ENCODE results near the gene IRGQ. TPM values are rescaled to one million over a fixed set of nuclear protein-coding genes. Genes with fewer than 3 reads are reported as not detected.

IRGQ gene, protein sequence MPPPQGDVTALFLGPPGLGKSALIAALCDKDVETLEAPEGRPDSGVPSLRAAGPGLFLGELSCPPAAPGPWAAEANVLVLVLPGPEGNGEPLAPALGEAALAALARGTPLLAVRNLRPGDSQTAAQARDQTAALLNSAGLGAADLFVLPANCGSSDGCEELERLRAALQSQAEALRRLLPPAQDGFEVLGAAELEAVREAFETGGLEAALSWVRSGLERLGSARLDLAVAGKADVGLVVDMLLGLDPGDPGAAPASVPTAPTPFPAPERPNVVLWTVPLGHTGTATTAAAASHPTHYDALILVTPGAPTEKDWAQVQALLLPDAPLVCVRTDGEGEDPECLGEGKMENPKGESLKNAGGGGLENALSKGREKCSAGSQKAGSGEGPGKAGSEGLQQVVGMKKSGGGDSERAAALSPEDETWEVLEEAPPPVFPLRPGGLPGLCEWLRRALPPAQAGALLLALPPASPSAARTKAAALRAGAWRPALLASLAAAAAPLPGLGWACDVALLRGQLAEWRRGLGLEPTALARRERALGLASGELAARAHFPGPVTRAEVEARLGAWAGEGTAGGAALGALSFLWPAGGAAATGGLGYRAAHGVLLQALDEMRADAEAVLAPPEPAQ
- 11.0 and 21.0 TPM in 2 replicates for polyA plus RNA-seq

DNA sequence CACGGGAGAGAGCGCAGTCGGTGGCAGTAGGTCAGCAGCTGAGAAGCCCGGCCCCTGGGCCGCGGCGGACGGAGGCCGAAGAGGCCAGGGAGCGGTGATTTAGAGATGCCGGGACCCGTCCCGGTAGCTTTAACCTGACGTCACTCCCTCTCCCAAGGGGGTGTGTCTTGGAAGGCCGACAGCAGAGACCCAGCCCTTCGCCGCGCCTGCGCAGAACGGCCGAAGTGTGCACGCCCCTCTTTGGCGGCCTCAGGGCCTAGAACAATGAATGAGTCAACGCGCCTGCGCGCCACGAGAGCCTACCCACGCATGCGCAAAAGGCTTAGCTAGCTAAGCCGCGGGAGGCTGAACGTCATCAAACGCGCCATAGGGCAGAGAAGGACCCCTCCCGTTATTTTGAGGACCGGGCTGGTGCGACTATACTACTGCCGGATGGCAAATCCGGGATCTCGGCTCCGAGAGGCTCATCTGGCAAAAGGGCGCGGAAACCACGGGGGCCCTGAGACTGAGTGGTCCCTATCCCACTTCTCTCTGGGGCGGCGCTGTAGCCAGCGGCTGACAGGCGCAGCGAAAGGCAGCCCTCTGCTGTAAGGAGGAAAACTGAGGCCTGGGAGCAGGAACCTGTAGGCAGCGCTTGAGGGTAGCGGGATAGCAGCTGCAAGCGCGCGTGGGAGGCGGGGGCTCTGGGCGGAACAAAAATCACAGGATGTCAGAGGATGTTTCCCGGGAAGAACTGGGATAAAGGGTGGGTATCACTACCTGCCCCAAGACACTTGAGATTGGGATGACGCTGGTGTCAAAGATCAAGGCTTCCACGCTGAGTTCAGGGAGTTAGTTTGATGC, at the start of gene IRGQ, which contains the start of gene ZNF576:
TSS of gene IRGQ (minus strand) at position 136 of the 843 bp plus-strand sequence. CDS start 796 bp downstream, outside the sequence.
TSS of gene ZNF576 (plus strand) at position 597 of the 843 bp plus-strand sequence. CDS start 514 bp downstream, outside the sequence.

DNA sequence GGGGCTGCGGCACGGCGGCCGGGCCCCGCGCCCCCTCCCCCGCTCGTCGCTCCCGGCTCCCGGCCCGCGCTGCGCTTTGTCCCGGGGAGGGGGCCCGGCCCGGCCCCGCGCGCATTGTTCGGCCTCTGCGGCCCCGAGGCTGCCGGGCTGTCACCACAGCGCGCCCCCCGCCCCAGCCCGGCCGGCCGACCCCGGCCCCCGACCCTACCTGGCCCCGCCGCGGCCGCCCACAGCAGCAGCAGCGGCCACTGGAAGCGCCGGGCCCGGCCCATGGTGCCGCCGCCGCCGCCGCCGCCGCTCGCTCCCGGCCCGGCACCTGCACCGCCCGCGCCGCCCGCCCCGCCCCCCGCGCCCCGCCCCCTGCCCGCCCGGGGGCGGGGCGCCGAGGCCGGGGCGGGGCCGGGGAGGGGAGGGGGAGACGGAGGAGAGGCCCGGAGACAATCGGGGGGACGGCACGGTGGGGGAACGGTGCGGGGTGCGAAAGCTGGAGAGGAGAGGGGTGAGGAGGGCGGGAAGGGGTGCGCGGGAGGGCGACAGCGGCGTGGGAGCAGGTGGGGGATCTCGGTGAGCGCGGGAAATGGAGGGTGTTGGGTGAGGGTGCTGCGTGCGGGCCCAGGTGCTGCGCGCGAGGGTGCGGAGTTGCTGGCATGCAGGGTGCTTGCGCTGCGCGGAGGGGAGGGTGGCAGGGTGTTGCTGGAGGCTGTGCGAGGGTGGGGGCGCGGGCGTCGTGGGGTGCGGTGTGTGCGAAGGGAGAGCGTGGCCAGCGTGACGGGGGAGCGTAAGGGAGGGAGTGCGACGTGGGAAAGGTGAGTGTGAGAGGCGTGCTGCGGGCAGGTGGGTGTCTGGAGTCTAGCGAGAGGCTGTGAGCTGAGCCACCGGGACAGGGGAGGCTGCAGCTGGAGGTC, 43.8 kb upstream of the IRGQ start, which contains the start of gene CADM4:
TSS of gene CADM4 (minus strand) at position 332 of the 905 bp plus-strand sequence. CDS start at position 272, 60 bp downstream.

DNA sequence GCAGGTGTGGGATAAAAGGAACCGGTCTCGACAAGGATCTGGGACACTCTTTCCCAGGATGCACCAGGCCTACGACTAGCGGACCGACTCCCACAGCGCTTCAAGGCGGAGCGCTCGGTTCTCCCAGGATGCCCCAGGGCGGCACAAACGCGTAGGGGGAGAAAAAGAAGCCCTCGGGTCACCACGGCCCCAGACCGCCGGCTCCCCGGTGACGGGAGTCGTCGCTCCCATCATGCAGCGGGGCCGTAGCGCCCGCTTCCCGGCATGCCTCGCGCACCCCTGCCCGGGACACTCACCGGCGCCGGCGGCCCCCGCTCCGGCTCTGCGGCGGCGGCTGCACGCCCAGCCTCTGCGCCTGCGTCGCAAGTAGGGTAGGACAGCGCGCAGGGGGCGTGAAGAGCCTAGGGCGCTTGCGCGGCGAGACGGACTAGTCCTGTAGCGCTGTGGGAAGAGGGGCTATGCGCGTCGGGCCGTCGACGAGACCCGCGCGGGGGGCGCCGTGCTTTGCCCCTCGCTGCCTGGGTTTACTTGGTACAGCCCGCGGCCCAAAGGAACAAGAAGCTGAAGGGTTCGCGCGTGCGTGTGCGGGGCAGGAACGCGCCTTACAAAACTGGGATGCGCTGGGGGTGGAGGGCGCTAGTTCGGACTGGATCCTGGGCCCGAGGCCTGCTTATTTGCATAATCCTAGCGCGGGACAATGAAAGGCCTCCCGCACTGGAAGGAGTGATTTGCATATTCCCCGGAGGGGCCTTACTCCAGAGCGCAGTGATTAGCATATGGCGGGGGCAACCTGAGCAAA, 23.5 kb upstream of the IRGQ start, which contains the start of gene ZNF428:
TSS of gene ZNF428 (minus strand) at position 368 of the 799 bp plus-strand sequence. CDS start 5,325 bp downstream, outside the sequence.

DNA sequence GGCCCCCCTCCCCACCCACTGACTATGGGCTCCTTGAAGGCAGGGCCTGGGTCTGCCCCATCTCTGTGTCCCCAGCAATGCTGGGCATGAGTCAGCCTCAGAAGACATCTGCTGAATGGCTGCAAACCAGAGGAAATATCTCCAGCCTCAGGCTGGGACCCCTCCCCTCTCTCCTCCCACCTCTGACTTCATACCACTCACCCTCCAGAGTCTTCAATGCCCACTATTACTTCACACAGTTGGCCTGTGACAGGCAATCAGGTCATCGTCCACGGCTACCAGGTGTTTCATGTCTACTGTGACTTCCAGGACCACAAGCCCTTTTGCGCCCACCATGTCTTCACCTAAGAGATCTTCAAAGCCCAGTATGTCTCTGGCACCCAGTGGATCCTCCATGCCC, 15.9 kb upstream of the IRGQ start, which contains the start of gene SRRM5:
TSS of gene SRRM5 (plus strand) at position 301 of the 400 bp plus-strand sequence. CDS start at position 335, 34 bp downstream.

DNA sequence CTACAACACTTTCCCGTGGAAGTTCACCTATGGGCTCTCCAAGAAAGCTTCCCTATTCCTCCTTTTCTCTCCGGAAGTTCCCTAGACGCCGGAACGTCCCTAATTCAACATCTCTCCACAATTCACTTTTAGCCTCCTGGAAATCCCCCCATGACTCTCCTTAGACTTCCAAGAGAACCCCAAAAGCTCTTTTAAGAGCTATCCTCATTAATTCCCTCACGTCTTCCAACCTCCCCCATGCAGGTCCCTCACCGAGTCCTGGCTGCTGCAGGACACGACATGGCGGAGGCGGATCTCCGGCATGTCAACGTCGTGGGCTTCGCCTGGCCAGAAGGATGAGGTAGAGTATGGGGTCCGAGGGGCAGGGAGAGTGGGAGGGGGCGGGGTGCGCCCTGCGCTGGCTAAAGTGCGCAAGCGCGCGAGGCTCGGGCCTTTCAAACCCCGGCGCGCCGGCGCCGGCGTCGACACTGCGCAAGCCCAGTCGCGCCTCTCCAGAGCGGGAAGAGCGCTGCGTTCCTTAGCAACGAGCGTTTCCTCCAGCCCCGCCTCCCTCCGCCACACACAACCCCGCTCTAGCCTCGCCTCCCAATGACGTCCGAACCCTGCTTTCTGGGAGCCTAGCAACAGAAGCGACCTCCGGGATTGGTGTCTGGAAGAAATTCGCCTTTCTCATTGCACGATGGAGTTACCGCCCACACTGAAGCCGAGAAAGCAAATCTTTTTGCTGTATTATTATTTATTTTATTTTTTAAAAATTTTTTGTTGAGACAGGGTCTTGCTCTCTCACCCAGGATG, 20.6 kb downstream of the IRGQ start, which contains the start of the genes PINLYP and XRCC1:
TSS of gene PINLYP (plus strand) at position 646 of the 795 bp plus-strand sequence. CDS start 1,391 bp downstream, outside the sequence.
TSS of gene XRCC1 (minus strand) at position 372 of the 795 bp plus-strand sequence. CDS start at position 303, 69 bp downstream.

Other genes with a start within 250 kb of the IRGQ start
- gene CD177, start 242.4 kb downstream of the IRGQ start, polyA plus RNA-seq, result 0.36 TPM in 1 of 2 replicates, not detected in the other
- not detected in 2 replicates for gene TEX101, start 181.2 kb downstream of the IRGQ start, polyA plus RNA-seq
- not detected in 2 replicates for gene LYPD3, start 130.5 kb downstream of the IRGQ start, polyA plus RNA-seq
- not detected in 2 replicates for gene PHLDB3, start 91.4 kb downstream of the IRGQ start, polyA plus RNA-seq
- 21.0 and 26.9 TPM in 2 replicates for gene ETHE1, start 68.9 kb downstream of the IRGQ start, polyA plus RNA-seq
- gene ZNF575, start 62.9 kb downstream of the IRGQ start, polyA plus RNA-seq, result 1.5 and 2.5 TPM in 2 replicates
- gene XRCC1, start 20.6 kb downstream of the IRGQ start, polyA plus RNA-seq, result 6.7 and 7.5 TPM in 2 replicates
- 2.3 and 17.2 TPM in 2 replicates for gene PINLYP, start 20.3 kb downstream of the IRGQ start, polyA plus RNA-seq
- gene ZNF576, start 461 bp upstream of the IRGQ start, polyA plus RNA-seq, result 7.6 and 9.6 TPM in 2 replicates
- not detected in 2 replicates for gene SRRM5, start 16.0 kb upstream of the IRGQ start, polyA plus RNA-seq
- gene ZNF428, start 23.5 kb upstream of the IRGQ start, polyA plus RNA-seq, result 2.1 and 4.3 TPM in 2 replicates
- gene CADM4, start 43.7 kb upstream of the IRGQ start, polyA plus RNA-seq, result 4.4 and 12.0 TPM in 2 replicates
- 11.1 and 12.1 TPM in 2 replicates for gene PLAUR, start 74.0 kb upstream of the IRGQ start, polyA plus RNA-seq
- not detected in 2 replicates for gene IRGC, start 119.9 kb upstream of the IRGQ start, polyA plus RNA-seq
- gene SMG9, start 158.8 kb upstream of the IRGQ start, polyA plus RNA-seq, result 14.6 and 17.4 TPM in 2 replicates
- gene KCNN4, start 184.8 kb upstream of the IRGQ start, polyA plus RNA-seq, result 4.1 TPM in 1 of 2 replicates, not detected in the other
- 8.0 and 10.0 TPM in 2 replicates for gene LYPD5, start 206.3 kb upstream of the IRGQ start, polyA plus RNA-seq
- 9.2 and 20.3 TPM in 2 replicates for gene ZNF283, start 231.2 kb upstream of the IRGQ start, polyA plus RNA-seq